HEK293 (cell line): ENCODE results near the gene C19orf12.

Source experiments
- CTCF ChIA-PET: fragments of 350-600 bp; formaldehyde crosslinking; extraction: SDS; loops from one replicate; lab custom pipeline; 2021; ENCODE audit warnings: antibody characterized with exemption; lab: Yijun Ruan, JAX
- POLR2A ChIA-PET: fragments of 300-600 bp; formaldehyde crosslinking; extraction: SDS; loops from one replicate; lab custom pipeline; 2020; ENCODE audit warnings: antibody characterized with exemption, inconsistent platforms; lab: Yijun Ruan, JAX
- H3K27ac ChIP-seq: fragments of 200-500 bp; sonication (Bioruptor generic); 2 replicates; pipeline ENCODE4 v1.5.1; 2014; ENCODE audit warnings: low read depth, low read length, control low read depth, inconsistent platforms; ENCODE audit errors: extremely low read depth
- H3K36me3 ChIP-seq, 2 experiments: fragments of 200-500 bp in 1 of 2; sonication (Bioruptor generic) in 1 of 2; 1 replicate in 1 of 2; 2 replicates in 1 of 2; pipeline ENCODE4 v1.5.1; 2014 to 2017; ENCODE audit warnings: inconsistent platforms in 2 of 2, low read length in 2 of 2; ENCODE audit not compliant: control insufficient read depth in 2 of 2, insufficient read depth in 1 of 2
- H3K4me1 ChIP-seq: fragments of 200-500 bp; sonication (Bioruptor generic); 2 replicates; pipeline ENCODE4 v1.5.1; 2014; ENCODE audit warnings: mild to moderate bottlenecking, low read length, inconsistent platforms; ENCODE audit not compliant: control insufficient read depth, insufficient read depth
- H3K4me3 ChIP-seq: 2 replicates; pipeline ENCODE4 v1.5.1; 2011; ENCODE audit warnings: low read depth, mild to moderate bottlenecking, control low read depth, low read length, moderate library complexity
- H3K9me3 ChIP-seq: fragments of 200-500 bp; sonication (Bioruptor generic); 2 replicates; pipeline ENCODE4 v1.5.1; 2014; ENCODE audit warnings: low read depth, low read length, inconsistent platforms; ENCODE audit not compliant: control insufficient read depth, insufficient read depth
- AEBP2 ChIP-seq: fragments of 450-650 bp; formaldehyde crosslinking; IDR thresholded peaks from 2 replicates; pipeline ENCODE4 v1.5.1; 2016; ENCODE audit warnings: missing biosample characterization, missing genetic modification characterization, borderline replicate concordance
- BCL11B ChIP-seq: fragments of 450-650 bp; formaldehyde crosslinking; IDR thresholded peaks from 2 replicates; pipeline ENCODE4 v1.5.1; 2016; ENCODE audit warnings: low read depth, missing biosample characterization, missing genetic modification characterization
- EGR2 ChIP-seq: fragments of 450-650 bp; formaldehyde crosslinking; IDR thresholded peaks from 2 replicates; pipeline ENCODE4 v1.5.1; 2016; ENCODE audit warnings: low read depth, missing biosample characterization, missing genetic modification characterization
- GLIS1 ChIP-seq: fragments of 450-650 bp; formaldehyde crosslinking; IDR thresholded peaks from 2 replicates; pipeline ENCODE4 v1.5.1; 2016; ENCODE audit warnings: missing biosample characterization, missing genetic modification characterization
- HOXA7 ChIP-seq: sonication (generic); formaldehyde crosslinking; IDR thresholded peaks from 2 replicates; pipeline ENCODE4 v1.8.1; 2022; ENCODE audit warnings: missing genetic modification reagents, borderline replicate concordance
- KLF9 ChIP-seq: fragments of 450-650 bp; formaldehyde crosslinking; IDR thresholded peaks from 2 replicates; pipeline ENCODE4 v1.5.1; 2016; ENCODE audit warnings: missing biosample characterization, missing genetic modification characterization, low read depth
- MYNN ChIP-seq: fragments of 450-650 bp; formaldehyde crosslinking; IDR thresholded peaks from 2 replicates; pipeline ENCODE4 v1.5.1; 2016; ENCODE audit warnings: missing biosample characterization, missing genetic modification characterization, borderline replicate concordance
- PRDM4 ChIP-seq: fragments of 450-650 bp; formaldehyde crosslinking; IDR thresholded peaks from 2 replicates; pipeline ENCODE4 v1.5.1; 2017; ENCODE audit warnings: missing biosample characterization, missing genetic modification characterization
- TRIM28 ChIP-seq: IDR thresholded peaks from 2 replicates; pipeline ENCODE4 v1.6.1; 2011; ENCODE audit warnings: low read length, control low read depth, borderline replicate concordance
- ZBTB6 ChIP-seq: fragments of 450-650 bp; formaldehyde crosslinking; IDR thresholded peaks from 2 replicates; pipeline ENCODE4 v1.5.1; 2017; ENCODE audit warnings: missing biosample characterization, missing genetic modification characterization
- ZFP69B ChIP-seq: fragments of 450-650 bp; formaldehyde crosslinking; IDR thresholded peaks from 2 replicates; pipeline ENCODE4 v1.5.1; 2016; ENCODE audit warnings: missing biosample characterization, missing genetic modification characterization
- ZNF112 ChIP-seq: fragments of 450-650 bp; formaldehyde crosslinking; IDR thresholded peaks from 2 replicates; pipeline ENCODE4 v1.5.0; 2017; ENCODE audit warnings: missing biosample characterization, missing genetic modification characterization
- ZNF138 ChIP-seq: fragments of 450-650 bp; formaldehyde crosslinking; IDR thresholded peaks from 2 replicates; pipeline ENCODE4 v1.5.1; 2016; ENCODE audit warnings: missing biosample characterization, missing genetic modification characterization, borderline replicate concordance
- ZNF16 ChIP-seq: fragments of 450-650 bp; formaldehyde crosslinking; IDR thresholded peaks from 2 replicates; pipeline ENCODE4 v1.5.1; 2016; ENCODE audit warnings: low read depth, missing biosample characterization, missing genetic modification characterization
- ZNF184 ChIP-seq: fragments of 450-650 bp; IDR thresholded peaks from 2 replicates; pipeline ENCODE4 v1.5.1; 2018; ENCODE audit warnings: missing biosample characterization, mild to moderate bottlenecking, missing genetic modification characterization
- ZNF24 ChIP-seq: fragments of 450-650 bp; formaldehyde crosslinking; IDR thresholded peaks from 2 replicates; pipeline ENCODE4 v1.5.1; 2016; ENCODE audit warnings: missing biosample characterization, missing genetic modification characterization
- ZNF394 ChIP-seq: fragments of 450-650 bp; formaldehyde crosslinking; IDR thresholded peaks from 2 replicates; pipeline ENCODE4 v1.5.1; 2016; ENCODE audit warnings: missing biosample characterization, missing genetic modification characterization, mild to moderate bottlenecking, moderate library complexity, borderline replicate concordance
- ZNF398 ChIP-seq: fragments of 450-650 bp; formaldehyde crosslinking; IDR thresholded peaks from 2 replicates; pipeline ENCODE4 v1.5.1; 2017; ENCODE audit warnings: missing biosample characterization, missing genetic modification characterization
- ZNF501 ChIP-seq: fragments of 450-650 bp; formaldehyde crosslinking; IDR thresholded peaks from 2 replicates; pipeline ENCODE4 v1.5.1; 2016; ENCODE audit warnings: missing biosample characterization, missing genetic modification characterization
- ZNF561 ChIP-seq: fragments of 450-650 bp; IDR thresholded peaks from 2 replicates; pipeline ENCODE4 v1.5.1; 2018; ENCODE audit warnings: missing biosample characterization, missing genetic modification characterization, borderline replicate concordance
- ZNF580 ChIP-seq: fragments of 450-650 bp; formaldehyde crosslinking; IDR thresholded peaks from 2 replicates; pipeline ENCODE4 v1.5.1; 2016; ENCODE audit warnings: missing biosample characterization, missing genetic modification characterization
- ZNF645 ChIP-seq: fragments of 450-650 bp; formaldehyde crosslinking; IDR thresholded peaks from 2 replicates; pipeline ENCODE4; 2016; ENCODE audit warnings: missing biosample characterization, missing genetic modification characterization
- ZNF660 ChIP-seq: fragments of 450-650 bp; IDR thresholded peaks from 2 replicates; pipeline ENCODE4 v1.5.1; 2018; ENCODE audit warnings: missing biosample characterization, mild to moderate bottlenecking, missing genetic modification characterization
- ZNF791 ChIP-seq: fragments of 450-650 bp; formaldehyde crosslinking; IDR thresholded peaks from 2 replicates; pipeline ENCODE4 v1.5.1; 2016; ENCODE audit warnings: missing biosample characterization, missing genetic modification characterization

The C19orf12 gene

GRCh38 chr19:29741226-29741625 is 26.2 kb upstream of the C19orf12 start (continued):
- no peak for TF ChIP-seq ZNF138 (tag by site-specific recombination)
- TF ChIP-seq ZNF791 = no peak

GRCh38 chr19:29737461-29738000 is 22.5 kb upstream of the C19orf12 start:
- Histone ChIP-seq H3K4me1 (0 out of 2 replicates have a peak, but pooled peaks cover 3% of the 10 kb centered on the region), H3K36me3 (no peaks in the 10 kb centered on the region), H3K27ac (no peak overlapping the region), H3K9me3 (no peaks in the 10 kb centered on the region; the same call in 1 of the 2 replicates), H3K4me3 (no peak overlapping the region)
- CTCF ChIA-PET = interaction anchor here (0.5 to 3.8 kb wide), 9 partner anchors 9 to 400 kb away, joined by 3 to 13 read pairs (median 4); no protein-coding TSS in a partner anchor
- TF ChIP-seq ZNF561 (tag by site-specific recombination) (no peak), ZNF16 (no peak), MYNN (no peak), EGR2 (tag by site-specific recombination) (no peak), ZNF398 (tag by site-specific recombination) (no peak)
- POLR2A ChIA-PET = no interaction called here

GRCh38 chr19:29735829-29736228 is 20.8 kb upstream of the C19orf12 start:
- ChIA-PET CTCF (interaction anchor here (1.0 to 3.8 kb wide), 8 partner anchors 10 to 139 kb away, joined by 3 to 13 read pairs (median 6); no protein-coding TSS in a partner anchor), POLR2A (no interaction called here)
- Histone ChIP-seq H3K4me3 (no peak overlapping the region), H3K4me1 (no peaks in the 10 kb centered on the region), H3K36me3 (no peaks in the 10 kb centered on the region), H3K27ac (no peak overlapping the region), H3K9me3 (no peaks in the 10 kb centered on the region)
- TF ChIP-seq AEBP2 (no peak), BCL11B (tag by site-specific recombination) (no peak), ZNF112 (tag by site-specific recombination) (no peak), TRIM28 (no peak), ZFP69B (tag by site-specific recombination) (no peak), HOXA7 (CRISPR knock-in tag) (no peak), ZNF660 (tag by site-specific recombination) (no peak), ZNF138 (tag by site-specific recombination) (no peak), MYNN (no peak), GLIS1 (tag by site-specific recombination) (no peak), ZNF501 (tag by site-specific recombination) (no peak), ZNF645 (tag by site-specific recombination) (no peak), ZNF394 (tag by site-specific recombination) (no peak), ZBTB6 (no peak), ZNF580 (tag by site-specific recombination) (no peak), KLF9 (tag by site-specific recombination) (no peak), PRDM4 (tag by site-specific recombination) (no peak), ZNF24 (no peak), ZNF184 (no peak)
